GM18517 (cell line): Measurements from ENCODE around the gene JAM2.
A peak's percentile ranks its signal among the peaks of the same experiment; 100 is the strongest.
"Not testable (repeated sequence)": the region's sequence is repeated elsewhere in the genome, so short reads cannot be mapped to it uniquely, and the experiment has no call there.

Experiments
- ATAC-seq: cut with Tn5 transposase; IDR thresholded peaks from one replicate; pipeline ENCODE4 v1.9.1; 2021; ENCODE audit warnings: mild to moderate bottlenecking, moderate library complexity; ENCODE audit not compliant: unreplicated experiment

Gene JAM2

GRCh38 chr21:25714066-25714465, 75.0 kb downstream of the JAM2 start:
- not testable (repeated sequence) for ATAC-seq

DNA sequence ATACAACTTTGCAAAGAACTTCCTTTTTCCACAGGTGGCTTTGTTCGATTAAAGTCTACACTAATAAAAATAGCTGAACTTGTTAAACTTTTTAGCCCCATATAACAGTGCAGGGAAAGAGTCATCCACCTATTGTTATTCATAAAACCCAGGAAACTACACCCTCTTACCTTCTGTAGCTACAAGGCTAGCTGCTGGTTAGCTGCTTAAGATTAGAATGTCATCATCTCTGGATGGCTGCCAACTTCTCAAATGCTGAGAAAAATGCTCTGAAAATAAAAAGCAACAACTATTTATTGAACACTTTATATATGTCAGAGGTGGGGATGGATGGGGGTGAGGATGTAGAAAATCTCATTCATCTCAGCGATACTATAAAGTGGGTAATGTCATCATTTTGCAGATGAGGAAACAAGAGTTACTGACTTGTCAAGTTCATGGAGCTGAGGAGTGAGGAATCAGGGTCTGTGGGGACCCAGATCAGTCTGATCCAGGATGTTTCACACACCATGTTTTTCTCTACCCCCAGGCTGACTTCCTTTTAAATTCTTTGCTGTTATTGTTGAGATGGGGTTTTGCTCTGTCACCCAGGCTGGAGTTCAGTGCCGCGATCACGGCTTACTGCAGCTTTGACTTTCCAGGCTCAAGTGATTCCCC, 78.6 kb downstream of the JAM2 start:
- no peak for ATAC-seq

DNA sequence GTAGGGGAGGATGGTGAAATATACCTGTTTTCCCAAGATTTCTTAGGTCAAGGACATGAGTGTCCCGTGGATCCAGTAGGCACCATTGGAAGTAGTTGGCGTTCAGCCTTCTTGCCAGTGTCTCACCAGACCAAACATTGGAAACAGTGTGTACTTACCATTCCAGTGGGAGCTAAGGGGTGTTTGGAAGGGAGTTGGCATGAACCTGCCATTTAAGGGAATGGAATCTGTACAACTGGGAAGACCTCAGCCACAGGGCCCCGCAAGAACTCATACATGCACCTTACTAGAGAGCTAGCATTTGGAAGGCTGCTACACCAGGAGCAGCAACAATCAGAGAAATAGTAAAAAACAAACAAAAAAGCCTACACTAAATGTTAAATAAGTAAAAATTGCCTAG, 82.9 kb downstream of the JAM2 start:
- ATAC-seq: no peak

DNA sequence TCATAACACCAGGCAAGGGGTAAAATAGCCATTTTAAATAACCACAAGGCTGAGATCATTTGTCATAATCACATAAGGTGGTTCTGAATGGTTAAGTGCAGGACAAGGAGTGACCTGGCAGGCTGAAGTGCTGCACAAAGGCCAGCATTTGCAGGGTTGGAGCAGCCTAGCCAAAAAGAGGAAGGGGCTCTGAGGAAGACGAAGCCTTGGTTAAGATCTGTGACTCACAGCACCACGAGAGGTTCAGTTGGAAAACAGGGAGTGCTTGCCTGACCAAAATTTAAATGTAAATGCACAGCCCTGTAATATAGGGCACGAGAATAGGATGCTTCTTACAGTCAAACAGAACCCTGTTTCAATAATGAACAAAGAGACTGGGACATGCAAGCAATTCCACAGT, 83.6 kb downstream of the JAM2 start:
- ATAC-seq: no peak

- no peak for ATAC-seq
Measured at GRCh38 chr21:25732091-25732760, 93.2 kb downstream of the JAM2 start.

DNA sequence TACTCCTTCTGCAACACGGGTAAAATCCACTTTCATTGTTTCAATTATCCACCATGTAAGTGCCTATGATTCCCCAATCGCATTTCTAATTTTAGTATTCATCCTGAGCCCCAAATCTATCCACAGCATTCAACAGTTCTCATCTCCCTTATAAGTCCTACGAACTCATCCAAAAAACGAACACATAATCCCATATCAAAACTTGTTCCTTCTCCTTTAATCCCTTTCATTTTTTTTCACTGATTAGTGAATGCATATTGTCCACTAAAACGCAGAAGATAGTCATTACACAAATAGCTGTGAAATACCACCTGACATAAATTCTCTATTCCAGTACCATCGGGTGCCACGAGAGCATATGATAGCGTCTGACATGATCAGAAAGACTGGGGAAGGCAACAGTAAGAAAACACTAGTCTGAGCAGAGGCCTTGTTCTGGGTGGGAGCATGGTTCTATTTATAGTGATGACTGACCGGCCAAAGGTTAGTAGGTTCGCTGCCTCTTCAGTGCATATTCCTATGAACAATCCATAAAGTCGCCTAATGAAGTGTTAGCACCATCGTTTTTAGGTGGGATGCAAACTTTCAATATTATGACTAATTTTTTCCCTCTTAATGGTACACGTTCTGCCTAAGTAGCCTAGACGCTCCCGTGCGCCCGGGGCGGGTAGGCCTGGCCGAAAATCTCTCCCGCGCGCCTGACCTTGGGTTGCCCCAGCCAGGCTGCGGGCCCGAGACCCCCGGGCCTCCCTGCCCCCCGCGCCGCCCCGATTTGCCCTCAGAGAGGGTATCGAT, 95.0 kb downstream of the JAM2 start:
- ATAC-seq: peak; percentile 23

- ATAC-seq: peak; percentile 6
Measured at GRCh38 chr21:25734654-25734903, 95.5 kb downstream of the JAM2 start.

- peak; percentile 89 for ATAC-seq
Measured at GRCh38 chr21:25734904-25735645, 96.0 kb downstream of the JAM2 start, which contains the start of the genes ATP5PF and GABPA. ATP5PF (minus strand) TSS chr21:25734904; CDS start chr21:25729794, 5,110 bp downstream. GABPA (plus strand) TSS chr21:25734972; CDS start chr21:25741599, 6,627 bp downstream.

GRCh38 chr21:25735646-25736597, 96.9 kb downstream of the JAM2 start:
- peak; percentile 7 for ATAC-seq

- ATAC-seq: no peak
Measured at GRCh38 chr21:25737421-25737820, 98.4 kb downstream of the JAM2 start.

DNA sequence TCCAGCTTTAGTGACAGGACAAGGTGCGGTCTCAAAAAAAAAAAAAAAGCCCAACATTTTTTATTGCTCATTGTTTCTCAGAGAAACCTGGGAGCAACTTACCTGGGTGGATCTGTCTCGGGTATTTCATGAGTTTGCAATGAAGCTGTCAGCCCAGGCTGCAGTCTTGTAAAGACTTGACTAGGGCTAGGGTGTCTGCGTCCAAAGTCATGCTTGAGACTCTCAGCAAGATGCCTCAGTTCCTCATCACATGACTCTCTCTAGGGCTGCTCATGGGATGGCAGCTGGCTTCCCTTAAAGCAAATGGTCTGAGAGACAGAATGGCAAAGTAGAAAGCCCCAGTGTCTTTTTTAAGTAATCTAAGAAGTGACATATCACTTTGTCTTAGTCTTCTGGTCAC, 103.8 kb downstream of the JAM2 start:
- ATAC-seq: no peak

- ATAC-seq: no peak
Measured at GRCh38 chr21:25744854-25745253, 105.8 kb downstream of the JAM2 start.

DNA sequence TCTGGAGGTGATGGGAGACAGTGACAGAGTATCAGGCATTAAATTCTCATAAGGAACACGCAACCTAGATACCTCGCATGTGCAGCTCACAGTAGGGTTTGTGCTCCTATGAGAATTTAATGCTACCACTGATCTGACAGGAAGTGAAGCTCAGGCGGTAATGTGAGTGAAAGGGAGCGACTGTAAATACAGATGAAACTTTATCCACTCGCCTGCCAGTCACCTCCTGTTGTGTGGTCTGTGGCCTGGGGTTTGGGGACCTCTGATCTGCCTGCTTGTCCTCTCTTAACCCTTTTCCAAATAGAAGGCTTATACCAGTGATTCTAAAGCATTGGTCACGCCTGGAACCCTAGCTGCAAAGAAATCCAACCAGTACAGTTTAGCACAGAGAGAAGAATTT, 111.0 kb downstream of the JAM2 start:
- no peak for ATAC-seq

DNA sequence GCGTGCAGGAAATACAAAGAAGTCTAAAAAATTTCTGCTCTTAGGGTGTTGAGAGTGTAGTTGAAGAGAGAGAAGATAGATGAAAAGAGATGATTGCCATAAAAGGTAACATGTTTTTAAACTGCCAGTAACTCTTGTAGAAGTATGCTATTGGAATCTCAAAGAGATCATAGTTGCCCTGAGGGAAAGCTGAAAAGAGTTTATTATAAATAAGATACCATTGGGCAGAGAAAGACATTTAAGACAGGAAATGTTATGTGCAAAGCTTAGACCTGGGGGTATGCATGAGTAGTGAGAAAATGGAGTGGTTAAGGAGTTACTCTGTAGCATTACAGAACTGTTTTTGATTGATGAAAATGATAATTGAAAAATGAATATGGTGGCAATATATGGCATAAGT, 113.4 kb downstream of the JAM2 start:
- ATAC-seq: no peak

GRCh38 chr21:25756190-25756932, 117.3 kb downstream of the JAM2 start:
- no peak for ATAC-seq

- ATAC-seq: no peak
Measured at GRCh38 chr21:25757531-25757930, 118.5 kb downstream of the JAM2 start.

GRCh38 chr21:25759573-25759972, 120.5 kb downstream of the JAM2 start:
- no peak for ATAC-seq

DNA sequence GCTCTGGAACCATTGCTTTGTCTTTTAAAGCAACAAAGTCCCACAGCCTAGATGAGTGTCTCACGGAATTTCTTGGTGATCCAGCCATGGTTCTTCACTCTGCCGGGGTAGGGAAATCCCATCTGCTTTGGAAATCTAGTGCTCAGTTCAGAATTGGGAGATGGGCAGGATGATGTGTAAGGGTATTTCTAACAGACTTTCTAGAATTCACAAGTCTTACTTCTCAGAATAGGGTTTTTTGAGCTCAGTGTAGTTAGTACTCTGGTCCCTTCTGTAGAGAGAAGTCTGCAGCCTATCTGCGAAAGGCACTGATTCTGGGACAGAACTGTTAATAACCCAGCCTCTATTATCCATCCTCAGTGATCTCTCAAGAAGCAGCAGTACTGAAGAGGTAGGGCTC, 121.0 kb downstream of the JAM2 start:
- no peak for ATAC-seq

DNA sequence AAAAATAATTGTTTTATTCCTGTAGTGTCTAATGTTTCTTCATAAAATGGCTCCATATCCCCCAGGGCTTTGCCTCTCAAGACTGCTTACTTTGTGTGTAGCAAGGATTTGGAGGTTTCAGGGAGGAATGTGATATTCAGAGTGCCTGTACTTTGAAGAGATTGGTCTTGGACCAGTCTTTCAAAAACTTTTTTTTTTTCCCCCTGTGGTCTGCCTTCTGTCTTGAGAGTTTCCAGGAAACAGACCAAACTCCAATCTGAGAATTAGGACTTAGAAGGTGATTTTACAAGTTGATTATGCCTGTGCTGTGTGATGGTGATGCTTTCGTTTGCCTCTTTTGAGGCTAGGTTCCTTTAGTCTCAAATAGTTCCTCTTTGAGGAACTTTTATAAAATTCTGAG, 121.6 kb downstream of the JAM2 start:
- ATAC-seq: no peak

- no peak for ATAC-seq
Measured at GRCh38 chr21:25764065-25764464, 125.0 kb downstream of the JAM2 start.
